Mesodermal cell (in vitro differentiated cells): Measurements from ENCODE around the gene CCNC.

Experiments
- H3K27ac ChIP-seq: 2 replicates; pipeline ENCODE4 v1.7.0; 2013; ENCODE audit warnings: mild to moderate bottlenecking, low read depth, low read length, moderate library complexity; ENCODE audit not compliant: severe bottlenecking
- H3K36me3 ChIP-seq: 2 replicates; pipeline ENCODE4 v1.7.1; 2013; ENCODE audit warnings: mild to moderate bottlenecking, low read length, moderate library complexity; ENCODE audit not compliant: control insufficient read depth, insufficient read depth
- H3K4me1 ChIP-seq: one replicate; pipeline ENCODE4 v1.7.1; 2013; ENCODE audit warnings: mild to moderate bottlenecking, low read length; ENCODE audit not compliant: insufficient read depth, control insufficient read depth, poor library complexity, severe bottlenecking
- H3K4me3 ChIP-seq: 2 replicates; pipeline ENCODE4 v1.7.0; 2013; ENCODE audit warnings: low read length, control low read depth, mild to moderate bottlenecking; ENCODE audit not compliant: insufficient read depth, poor library complexity, severe bottlenecking; ENCODE audit errors: extremely low read depth
- H3K9me3 ChIP-seq: 2 replicates; pipeline ENCODE4 v1.7.1; 2013; ENCODE audit warnings: mild to moderate bottlenecking, low read length, moderate library complexity; ENCODE audit not compliant: control insufficient read depth
- WGBS, 2 experiments: methylation state at CpG; one replicate each; pipeline ENCODE4 v1.1.5; 2013; ENCODE audit warnings: missing lambda C conversion rate in 2 of 2; ENCODE audit not compliant: insufficient coverage in 2 of 2; 5-methylcytosine and 5-hydroxymethylcytosine counted together

The CCNC gene

DNA sequence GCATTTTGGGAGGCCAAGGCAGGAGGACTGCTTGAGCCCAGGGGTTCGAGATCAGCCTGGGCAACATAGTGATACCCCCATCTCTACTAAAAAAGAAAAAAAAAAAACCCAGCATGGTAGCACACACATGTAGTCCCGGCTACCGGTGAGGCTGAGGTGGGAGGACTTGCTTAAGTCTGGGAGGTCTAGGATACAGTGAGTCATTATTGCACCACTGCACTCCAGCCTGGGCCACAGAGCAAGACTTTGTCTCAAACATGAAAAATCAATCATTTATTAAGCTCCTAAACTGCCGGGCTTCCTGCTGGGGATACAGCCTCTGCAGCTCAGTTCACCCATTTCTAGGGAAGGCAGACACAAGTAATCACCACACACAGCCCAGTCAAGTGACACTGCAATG lies 45.9 kb downstream of the CCNC start:
- Histone ChIP-seq H3K9me3 (no peaks in the 10 kb centered on the region), H3K36me3 (no peaks in the 10 kb centered on the region), H3K4me1 (no peaks in the 10 kb centered on the region), H3K4me3 (no peak overlapping the region), H3K27ac (no peak overlapping the region)
- 90 to 100% methylated on average over 1 to 2 of the region's 4 CpGs for WGBS, 2 experiments

DNA sequence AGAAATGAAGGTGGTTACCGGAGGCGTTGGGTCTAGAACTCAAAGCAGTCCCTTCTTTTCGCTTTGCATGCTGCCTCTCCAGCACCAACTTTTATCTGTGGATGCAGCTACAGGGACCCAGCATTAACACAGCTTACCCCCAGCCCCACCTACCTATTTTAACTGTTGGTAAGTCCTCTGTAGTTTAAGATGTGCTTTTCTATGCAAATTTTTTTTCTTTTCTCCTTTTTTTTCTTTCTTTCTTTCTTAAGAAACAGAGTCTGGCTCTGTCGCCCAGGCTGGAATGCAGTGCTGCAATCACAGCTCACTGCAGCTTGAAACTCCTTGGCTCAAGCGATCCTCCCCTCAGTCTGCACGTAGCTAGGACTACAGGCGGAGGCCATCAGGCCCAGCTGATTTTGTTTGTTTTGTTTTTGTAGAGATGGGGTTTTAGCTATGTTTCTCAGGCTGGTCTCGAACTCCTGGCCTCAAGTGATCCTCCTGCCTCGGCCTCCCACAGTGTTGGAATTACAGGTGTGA lies 46.8 kb downstream of the CCNC start:
- no peaks in the 10 kb centered on the region for H3K36me3 ChIP-seq
- peak overlapping the region; percentile 76 for H3K4me3 ChIP-seq
- no peaks in the 10 kb centered on the region for H3K4me1 ChIP-seq
- 35 to 42% methylated on average over 5 to 7 of the region's 9 CpGs for WGBS, 2 experiments
- no peaks in the 10 kb centered on the region for H3K9me3 ChIP-seq
- peak overlapping the region; percentile 71 for H3K27ac ChIP-seq

DNA sequence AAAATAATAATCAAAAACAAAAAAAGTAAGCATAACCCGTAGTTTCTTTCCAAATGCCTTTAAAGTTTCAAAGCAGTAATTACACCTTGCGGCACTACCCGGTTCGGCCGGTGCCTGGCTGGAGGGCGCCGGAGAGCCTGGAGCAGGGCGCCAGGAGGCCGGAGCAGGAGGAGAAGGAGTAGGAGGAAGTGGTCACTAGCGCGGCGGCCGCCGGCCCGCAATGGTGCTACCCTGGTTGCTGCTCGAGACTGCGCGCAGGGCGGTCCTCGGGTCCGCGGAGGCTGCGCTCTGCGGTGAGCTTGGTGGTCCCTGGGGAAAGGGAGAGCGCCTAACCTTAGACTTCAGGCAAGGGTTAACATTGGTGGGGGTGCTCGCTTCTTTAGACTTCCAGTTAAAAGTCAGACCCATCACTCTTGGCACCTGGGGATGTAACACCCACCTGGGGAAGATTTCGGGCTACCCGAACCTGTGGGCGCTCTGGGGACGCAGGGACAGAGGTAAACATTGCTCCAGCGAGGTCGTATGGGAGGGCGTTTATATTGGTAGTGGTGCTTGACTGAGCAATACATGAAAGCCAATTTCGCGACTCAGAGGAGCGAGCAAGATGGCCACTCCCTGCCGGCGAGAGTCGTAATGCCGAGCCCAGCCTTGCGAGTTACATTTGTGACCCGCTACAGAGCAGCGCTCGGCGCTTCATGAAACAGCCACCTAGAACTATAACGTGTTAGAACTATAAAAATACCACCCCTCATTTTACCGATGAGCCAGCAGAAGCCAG lies 47.4 kb downstream of the CCNC start:
- H3K4me1 ChIP-seq, result no peaks in the 10 kb centered on the region
- no peaks in the 10 kb centered on the region for H3K9me3 ChIP-seq
- H3K4me3 ChIP-seq, result peak overlapping the region; percentile 76
- no peaks in the 10 kb centered on the region for H3K36me3 ChIP-seq
- H3K27ac ChIP-seq, result peak overlapping the region; percentile 71
- WGBS, 2 experiments, result 1% methylated on average over 36 of the region's 47 CpGs

DNA sequence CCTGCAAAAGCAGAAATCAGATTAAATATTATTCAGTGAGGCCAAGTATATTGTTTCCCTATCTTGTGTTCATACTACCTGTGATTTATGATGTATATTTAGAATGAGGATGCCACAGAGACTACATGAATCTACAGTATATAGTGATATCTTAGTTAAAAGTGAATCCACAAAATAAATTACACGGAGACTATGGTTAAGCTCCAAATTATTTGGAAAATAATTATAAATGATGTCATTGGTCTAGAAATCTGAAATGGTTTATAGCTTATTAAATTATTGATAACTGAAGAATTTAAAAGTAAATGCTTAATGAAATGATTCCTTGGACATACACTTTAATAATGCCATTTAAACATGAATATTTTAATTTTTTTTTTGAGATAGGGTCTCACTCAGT lies 49.0 kb downstream of the CCNC start:
- no CpG with 5 or more reads among the region's 1 CpG for whole genome bisulfite sequencing, 2 experiments
- Histone ChIP-seq H3K4me3 (no peak overlapping the region), H3K9me3 (no peaks in the 10 kb centered on the region), H3K27ac (no peak overlapping the region), H3K36me3 (no peaks in the 10 kb centered on the region), H3K4me1 (no peaks in the 10 kb centered on the region)

DNA sequence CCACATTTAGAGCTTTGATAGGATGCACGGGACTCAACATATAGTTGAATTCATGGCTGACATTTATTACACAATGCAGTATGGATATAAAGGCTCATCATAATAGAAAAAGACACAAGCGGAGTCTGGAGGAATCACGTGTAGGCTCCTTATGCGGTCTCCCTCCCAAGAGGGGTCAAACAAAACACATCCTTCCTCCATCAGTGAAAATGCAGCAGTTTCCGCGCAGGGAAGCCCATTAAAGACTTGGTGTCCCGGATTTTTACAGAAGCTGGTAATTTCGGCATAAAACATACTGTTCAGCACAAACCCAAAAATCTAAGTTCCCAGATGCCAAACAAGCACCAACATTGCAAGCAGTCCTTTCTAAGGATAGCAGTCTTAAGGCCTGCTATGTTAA lies 54.4 kb downstream of the CCNC start:
- peaks cover 8% of the 10 kb centered on the region for H3K36me3 ChIP-seq
- no peaks in the 10 kb centered on the region for H3K9me3 ChIP-seq
- H3K27ac ChIP-seq, result no peak overlapping the region
- 10 to 11% methylated on average over 4 to 5 of the region's 8 CpGs for WGBS, 2 experiments
- H3K4me1 ChIP-seq, result peaks cover 3% of the 10 kb centered on the region
- peak overlapping the region; percentile 64 for H3K4me3 ChIP-seq

DNA sequence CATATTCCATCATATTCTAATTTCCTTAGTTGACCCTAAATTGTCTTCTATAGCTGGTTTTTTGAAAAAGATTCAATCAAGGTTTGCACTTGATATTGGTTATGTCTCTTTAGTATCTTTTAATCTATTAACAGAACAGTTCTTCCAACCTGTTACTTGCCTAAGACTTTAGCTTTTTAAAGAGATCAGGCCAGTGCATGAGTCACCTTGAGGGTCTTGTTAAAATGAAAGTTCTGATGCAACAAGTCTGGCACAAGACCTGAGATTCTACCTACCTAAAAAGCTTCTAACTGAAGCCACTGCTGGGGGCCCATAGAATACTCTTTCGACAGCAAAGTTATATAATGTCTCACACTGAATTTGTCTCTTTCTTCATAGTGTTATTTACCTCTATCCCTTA lies 56.4 kb downstream of the CCNC start:
- peaks cover 12% of the 10 kb centered on the region for H3K36me3 ChIP-seq
- H3K9me3 ChIP-seq, result no peaks in the 10 kb centered on the region
- H3K4me1 ChIP-seq, result peaks cover 3% of the 10 kb centered on the region
- no peak overlapping the region for H3K4me3 ChIP-seq
- no peak overlapping the region for H3K27ac ChIP-seq
- WGBS, 2 experiments, result 100% methylated on average over 1 of the region's 1 CpG; no CpG with 5 or more reads in 1 of the 2 experiments

DNA sequence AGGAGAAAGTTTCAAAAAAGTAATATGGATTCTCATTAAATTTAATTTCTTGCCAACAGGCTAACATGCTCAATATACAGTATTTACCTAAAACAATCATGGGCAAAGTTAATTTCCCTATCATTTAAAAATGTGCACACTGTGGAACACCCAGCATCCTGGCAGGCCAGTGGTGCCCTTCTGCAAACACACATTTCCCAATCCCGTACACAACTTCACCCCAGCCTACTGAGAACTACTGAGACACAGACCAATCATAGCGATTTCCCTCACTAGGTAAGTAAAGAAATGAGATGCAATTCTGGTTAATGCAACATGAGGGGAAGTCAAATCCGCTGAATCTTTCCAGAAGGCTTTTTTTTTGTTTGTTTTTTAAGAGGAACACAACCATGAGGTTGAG lies 60.8 kb downstream of the CCNC start:
- Histone ChIP-seq H3K4me1 (peaks cover 3% of the 10 kb centered on the region), H3K36me3 (peaks cover 48% of the 10 kb centered on the region), H3K27ac (no peak overlapping the region), H3K4me3 (no peak overlapping the region), H3K9me3 (no peaks in the 10 kb centered on the region)
- no CpG with 5 or more reads among the region's 3 CpGs for WGBS, 2 experiments

DNA sequence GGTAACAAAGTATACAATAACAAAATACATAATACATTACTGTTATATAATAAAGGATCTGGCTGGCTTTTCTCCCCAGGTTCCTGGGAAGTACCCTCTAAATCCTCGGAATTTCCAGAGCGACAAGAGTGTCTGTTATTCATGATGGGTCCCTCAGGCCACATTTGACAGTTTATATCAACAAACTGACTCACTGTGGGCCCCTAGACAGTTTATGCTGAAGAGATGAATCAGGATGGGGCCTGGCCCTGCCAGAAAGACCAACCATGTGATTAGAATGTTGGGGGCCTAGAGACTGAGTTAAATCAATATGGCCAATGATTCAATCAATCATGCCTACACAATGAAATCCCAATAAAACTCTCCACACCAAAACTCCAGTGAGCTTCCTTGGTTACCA lies 66.7 kb downstream of the CCNC start:
- Histone ChIP-seq H3K4me1 (peaks cover 8% of the 10 kb centered on the region), H3K4me3 (no peak overlapping the region), H3K9me3 (no peaks in the 10 kb centered on the region), H3K36me3 (peaks cover 69% of the 10 kb centered on the region), H3K27ac (no peak overlapping the region)
- WGBS, 2 experiments, result 79% methylated on average over 2 of the region's 2 CpGs; no CpG with 5 or more reads in 1 of the 2 experiments

DNA sequence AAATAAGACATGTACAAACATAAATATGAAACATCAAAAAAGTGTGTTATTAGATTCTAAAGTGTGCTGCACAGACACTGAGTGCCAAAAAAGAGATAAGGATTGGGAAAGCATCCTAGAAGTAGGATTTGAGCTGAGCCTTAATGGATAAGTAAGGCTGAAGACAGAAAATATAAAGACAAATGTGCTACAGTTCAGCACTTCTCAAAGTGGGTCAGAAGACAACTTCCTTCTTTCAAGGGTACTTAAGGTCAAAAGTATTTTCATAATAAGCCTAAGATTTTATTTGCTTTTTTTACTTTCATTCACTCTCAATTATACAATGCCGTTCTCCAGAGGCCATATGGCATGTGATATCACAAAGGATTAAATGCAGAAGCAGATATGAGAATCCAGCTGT lies 70.0 kb downstream of the CCNC start:
- no CpG with 5 or more reads among the region's 1 CpG for WGBS, 2 experiments
- Histone ChIP-seq H3K4me3 (no peak overlapping the region), H3K27ac (no peak overlapping the region)

DNA sequence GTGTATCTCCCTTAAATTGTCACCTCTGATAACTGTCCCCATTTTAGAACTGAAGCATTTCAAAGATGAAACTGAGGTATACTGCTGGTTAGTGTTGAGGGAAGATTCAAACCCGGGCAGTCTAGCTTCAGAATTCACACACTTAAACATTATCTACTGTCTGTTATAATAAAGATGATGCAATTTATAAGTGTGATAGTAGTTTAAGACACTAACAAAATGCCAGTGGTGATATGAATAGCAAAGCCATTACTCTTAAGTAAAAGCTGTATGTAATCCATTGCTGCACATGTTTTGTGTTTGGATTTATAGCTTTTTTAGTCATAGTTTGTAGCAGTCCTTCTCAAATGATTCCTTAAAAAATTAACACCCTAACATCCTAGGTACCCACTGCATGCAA lies 73.0 kb downstream of the CCNC start:
- no peak overlapping the region for H3K4me3 ChIP-seq
- WGBS, 2 experiments, result no CpG with 5 or more reads among the region's 1 CpG
- no peaks in the 10 kb centered on the region for H3K9me3 ChIP-seq
- H3K27ac ChIP-seq, result no peak overlapping the region
- no peaks in the 10 kb centered on the region for H3K4me1 ChIP-seq
- H3K36me3 ChIP-seq, result peaks cover 28% of the 10 kb centered on the region

More for the DNA sequence above, 70.0 kb downstream of the CCNC start:
- peaks cover 8% of the 10 kb centered on the region for H3K4me1 ChIP-seq
- no peaks in the 10 kb centered on the region for H3K9me3 ChIP-seq
- H3K36me3 ChIP-seq, result peaks cover 54% of the 10 kb centered on the region
